Fibroblast of mammary gland (primary cell): ENCODE data around the gene ZC3H12D.
A peak's percentile ranks its signal among the peaks of the same experiment; 100 is the strongest.

ENCODE experiments used
- DNase-seq: peaks from one replicate; pipeline ENCODE4 v3.0.0-alpha.2; 2010; ENCODE audit warnings: low read depth
- H3K4me3 ChIP-seq: 2 replicates; pipeline ENCODE4 v1.5.1; 2011; ENCODE audit warnings: low read depth, mild to moderate bottlenecking, low read length, moderate library complexity; ENCODE audit not compliant: control insufficient read depth
- TF ChIP-seq, protein P1 (sequence below): conservative IDR thresholded peaks from 2 replicates; pipeline ENCODE4 v1.5.1; 2011; ENCODE audit warnings: low read depth, low read length, inconsistent platforms; ENCODE audit not compliant: control insufficient read depth, insufficient read depth

The ZC3H12D gene

DNA sequence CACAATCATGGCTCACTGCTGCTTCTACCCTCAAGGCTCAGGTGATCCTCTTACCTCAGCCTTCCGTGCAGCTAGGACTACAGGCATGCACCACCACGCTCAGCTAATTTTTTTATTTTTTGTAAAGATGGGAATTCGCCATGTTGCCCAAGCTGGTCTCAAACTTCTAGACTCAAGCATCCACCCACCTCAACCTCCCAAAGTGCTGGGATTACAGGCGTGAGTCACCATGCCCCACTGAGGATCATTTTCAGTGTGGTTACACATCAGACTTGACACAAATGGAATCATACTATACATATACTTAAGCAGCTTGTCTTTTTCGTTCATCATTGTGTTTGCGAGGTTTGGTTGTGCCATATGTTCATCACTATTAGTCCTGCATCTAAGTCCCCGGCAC lies 26.6 kb downstream of the ZC3H12D start:
- TF ChIP-seq, protein P1, sequence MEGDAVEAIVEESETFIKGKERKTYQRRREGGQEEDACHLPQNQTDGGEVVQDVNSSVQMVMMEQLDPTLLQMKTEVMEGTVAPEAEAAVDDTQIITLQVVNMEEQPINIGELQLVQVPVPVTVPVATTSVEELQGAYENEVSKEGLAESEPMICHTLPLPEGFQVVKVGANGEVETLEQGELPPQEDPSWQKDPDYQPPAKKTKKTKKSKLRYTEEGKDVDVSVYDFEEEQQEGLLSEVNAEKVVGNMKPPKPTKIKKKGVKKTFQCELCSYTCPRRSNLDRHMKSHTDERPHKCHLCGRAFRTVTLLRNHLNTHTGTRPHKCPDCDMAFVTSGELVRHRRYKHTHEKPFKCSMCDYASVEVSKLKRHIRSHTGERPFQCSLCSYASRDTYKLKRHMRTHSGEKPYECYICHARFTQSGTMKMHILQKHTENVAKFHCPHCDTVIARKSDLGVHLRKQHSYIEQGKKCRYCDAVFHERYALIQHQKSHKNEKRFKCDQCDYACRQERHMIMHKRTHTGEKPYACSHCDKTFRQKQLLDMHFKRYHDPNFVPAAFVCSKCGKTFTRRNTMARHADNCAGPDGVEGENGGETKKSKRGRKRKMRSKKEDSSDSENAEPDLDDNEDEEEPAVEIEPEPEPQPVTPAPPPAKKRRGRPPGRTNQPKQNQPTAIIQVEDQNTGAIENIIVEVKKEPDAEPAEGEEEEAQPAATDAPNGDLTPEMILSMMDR: no peak
- peak; percentile 27 for DNase-seq
- H3K4me3 ChIP-seq: no peak overlapping the region

DNA sequence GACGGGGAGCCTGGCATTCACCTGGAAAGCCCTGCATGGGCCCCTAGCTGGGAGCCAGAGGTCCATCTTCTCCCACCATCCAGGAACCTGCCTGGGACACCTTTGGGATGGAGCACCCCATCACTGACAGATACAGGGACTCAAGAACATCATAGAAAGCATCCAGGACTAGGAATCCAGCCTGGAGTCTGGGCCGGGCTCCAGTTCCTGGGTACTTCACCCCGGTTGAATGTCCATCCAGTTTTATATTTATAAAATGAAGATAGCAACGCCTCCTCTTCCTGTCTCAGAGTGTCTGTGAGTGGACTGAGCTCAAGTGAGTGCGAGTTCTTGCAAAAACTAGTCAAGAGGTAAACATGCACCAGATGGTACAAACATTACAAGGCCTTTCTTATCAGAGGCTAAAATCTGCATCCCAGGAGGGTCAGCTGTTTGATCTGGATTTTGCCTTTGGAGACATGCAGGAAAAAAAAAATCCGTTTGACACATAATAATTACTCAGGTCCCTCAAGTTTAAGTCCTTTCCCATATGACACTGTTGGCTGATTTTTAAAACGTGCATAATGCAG lies 27.4 kb downstream of the ZC3H12D start:
- TF ChIP-seq, protein P1: no peak
- H3K4me3 ChIP-seq: no peak overlapping the region
- DNase-seq: no peak

DNA sequence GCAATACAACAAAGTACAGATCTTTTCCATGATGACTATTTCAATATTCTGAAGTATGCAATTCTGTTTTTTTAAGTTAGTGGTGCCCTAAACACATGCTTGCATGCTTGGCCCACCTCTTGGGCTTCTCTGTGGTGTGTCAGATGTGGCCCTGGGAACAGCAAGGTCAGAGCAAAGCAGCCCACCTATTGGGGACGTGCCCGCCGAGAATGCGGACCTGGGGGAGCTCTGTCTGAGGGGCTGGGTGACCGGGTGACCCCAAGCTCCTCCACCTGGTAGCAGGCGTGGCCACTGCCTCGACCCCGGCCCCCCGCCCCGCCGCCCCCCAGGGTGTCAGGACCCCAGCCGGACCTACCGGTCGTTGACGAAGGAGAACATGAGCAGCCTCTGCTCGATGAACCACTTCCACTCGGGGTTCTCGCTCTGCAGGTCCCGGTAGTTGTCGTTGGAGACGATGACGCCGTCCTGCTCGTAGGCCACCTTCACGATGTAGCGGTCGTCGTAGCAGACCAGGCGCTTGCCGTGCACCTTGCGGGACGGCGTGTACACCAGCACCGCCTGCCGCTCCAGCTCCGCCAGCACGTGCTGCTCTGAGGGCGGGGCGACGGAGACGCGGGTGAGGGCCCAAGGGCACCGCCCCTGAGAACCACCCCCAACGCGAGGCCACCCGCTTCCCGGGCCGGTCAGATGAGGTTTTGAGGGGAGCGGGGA lies 28.3 kb downstream of the ZC3H12D start:
- TF ChIP-seq, protein P1: no peak
- DNase-seq: no peak
- no peak overlapping the region for H3K4me3 ChIP-seq

DNA sequence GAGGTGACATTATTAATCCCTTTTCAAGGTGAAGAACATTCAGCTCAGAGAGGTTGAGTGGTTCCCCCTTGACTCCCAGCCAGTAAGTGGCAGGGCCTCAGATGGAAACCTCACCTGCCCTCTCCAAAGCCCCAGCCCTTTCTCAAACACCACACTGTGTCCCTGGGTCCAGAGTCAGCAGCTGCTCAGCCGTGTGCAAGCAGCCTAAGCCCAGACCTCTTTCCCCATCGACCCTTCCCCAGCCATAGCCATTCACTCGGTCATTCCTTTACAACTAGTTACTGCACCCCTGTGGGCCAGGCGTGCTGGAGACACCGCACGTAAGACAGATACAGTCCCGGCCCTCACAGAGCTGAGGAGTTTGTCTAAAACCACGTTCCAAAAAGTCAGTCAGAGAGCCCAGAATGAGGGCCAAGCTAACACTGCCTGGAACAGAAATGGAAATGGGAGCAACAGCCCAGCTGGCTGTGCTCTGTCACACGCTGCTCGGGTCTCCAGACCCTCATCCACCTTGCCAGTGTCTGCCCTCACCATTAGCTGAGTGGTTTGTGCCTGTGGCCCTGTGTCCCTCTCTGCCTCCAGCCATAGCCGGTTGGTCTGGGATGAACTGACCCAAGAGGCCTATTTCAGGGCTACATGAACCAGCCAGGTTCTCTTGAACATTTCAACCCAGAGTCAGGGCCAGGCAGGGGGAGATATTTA lies 29.6 kb downstream of the ZC3H12D start:
- no peak for DNase-seq
- TF ChIP-seq, protein P1: no peak
- H3K4me3 ChIP-seq: no peak overlapping the region

DNA sequence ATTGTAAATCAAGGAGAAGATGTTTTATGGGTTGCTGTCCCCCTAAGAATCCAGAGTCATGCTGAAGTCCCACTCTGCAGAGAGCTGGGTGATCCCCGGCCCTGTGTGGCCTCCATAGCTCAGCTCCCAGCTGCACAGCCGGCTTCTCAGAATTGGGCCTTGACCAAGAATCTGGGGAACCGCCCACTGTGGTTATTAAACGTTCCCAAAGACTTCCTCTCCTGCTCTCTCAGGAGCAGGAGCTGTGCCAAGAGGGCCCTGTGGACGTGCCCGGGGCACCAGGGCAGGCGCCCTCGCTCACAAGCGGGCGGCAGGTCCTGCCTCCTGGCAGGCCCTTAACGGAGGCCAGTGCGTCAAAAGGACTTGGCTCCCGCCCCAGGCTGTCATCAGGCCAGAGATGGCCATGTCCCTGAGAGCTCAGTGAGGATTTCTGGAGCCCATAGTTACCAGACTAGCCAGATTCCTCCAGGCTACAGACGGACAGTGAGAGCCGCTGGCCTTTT lies 30.4 kb downstream of the ZC3H12D start:
- TF ChIP-seq, protein P1: no peak
- H3K4me3 ChIP-seq: no peak overlapping the region
- DNase-seq: peak; percentile 96

DNA sequence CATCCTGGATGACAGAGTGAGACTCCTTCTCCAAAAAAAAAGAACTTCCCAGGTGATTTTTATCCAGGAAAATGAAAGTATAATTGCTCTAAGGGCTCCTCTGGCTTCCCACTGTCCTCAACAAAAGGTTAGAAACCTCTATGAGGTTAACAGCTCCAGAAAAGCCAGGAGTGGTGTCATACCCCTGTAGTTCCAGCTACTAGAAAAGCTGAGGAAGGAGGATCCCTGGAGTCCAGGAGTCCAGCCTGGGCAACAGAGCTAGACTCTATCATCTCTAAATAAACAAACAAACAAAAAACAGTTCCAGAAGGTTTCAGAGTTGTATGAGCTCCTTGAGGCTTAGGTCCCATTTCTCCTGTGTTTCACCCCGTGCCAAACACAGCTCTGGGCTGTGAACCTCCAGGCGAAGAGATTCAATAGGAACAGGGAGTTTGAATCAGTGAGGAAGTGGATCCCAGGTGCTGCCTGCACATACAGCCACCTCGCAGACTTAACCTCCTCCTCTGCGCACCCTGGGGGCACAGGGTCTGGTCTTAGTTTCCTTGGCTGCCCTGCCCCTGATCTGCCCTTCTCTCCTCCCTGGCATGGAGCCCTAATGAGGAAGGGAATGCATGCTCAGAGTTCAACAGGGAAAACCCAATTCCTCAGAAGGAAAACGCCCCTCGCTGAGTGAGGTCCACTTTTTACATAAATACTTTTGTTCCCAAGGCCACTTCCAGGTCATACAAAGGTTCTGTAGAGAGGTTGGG lies 31.0 kb downstream of the ZC3H12D start:
- TF ChIP-seq, protein P1: no peak
- no peak for DNase-seq
- no peak overlapping the region for H3K4me3 ChIP-seq
